Peyer's patch (tissue), 4 donors: ENCODE results near the gene KLHL30.

Experiments used
- POLR2A ChIP-seq, 2 donors: fragments of 450-650 bp; IDR thresholded peaks; one replicate each; pipeline ENCODE4 v1.5.1; 2017; ENCODE audit warnings: antibody characterized with exemption in 2 of 2, mild to moderate bottlenecking in 2 of 2, moderate library complexity in 2 of 2
- TF ChIP-seq, protein P1 (sequence below), 6 experiments: fragments of 450-650 bp in 4 of 6; fragments of 200-600 bp in 2 of 6; sonication (generic) in 1 of 6; IDR thresholded peaks; one replicate each; pipeline ENCODE4 v1.5.1; 2017 to 2019; ENCODE audit warnings: antibody characterized with exemption in 6 of 6, mild to moderate bottlenecking in 3 of 6, moderate library complexity in 1 of 6

DNA sequence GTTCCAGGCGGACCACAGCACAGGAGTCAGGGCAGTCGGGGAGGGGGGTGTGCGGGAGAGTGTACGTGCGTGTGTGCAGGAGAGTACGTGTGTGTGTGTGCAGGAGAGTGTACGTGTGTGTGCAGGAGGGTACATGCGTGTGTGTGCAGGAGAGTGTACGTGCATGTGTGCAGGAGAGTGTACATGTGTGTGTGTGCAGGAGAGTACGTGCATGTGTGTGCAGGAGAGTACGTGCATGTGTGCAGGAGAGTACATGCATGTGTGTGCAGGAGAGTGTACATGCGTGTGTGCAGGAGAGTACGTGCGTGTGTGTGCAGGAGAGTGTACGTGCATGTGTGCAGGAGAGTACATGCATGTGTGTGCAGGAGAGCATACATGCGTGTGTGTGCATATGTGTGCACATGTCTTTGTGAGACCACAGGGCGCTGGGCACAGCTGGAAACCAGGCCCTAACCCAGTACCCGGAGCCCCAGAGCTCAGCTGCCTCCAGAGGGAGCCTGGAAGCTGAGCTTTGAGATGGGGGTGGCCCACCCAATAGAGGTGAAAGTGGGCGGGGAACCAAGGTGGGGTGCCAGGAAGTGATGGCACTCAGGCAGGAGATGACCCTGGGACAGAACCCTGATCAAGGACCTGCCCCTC is 13.9 kb upstream of the KLHL30 start:
- TF ChIP-seq POLR2A (IDR thresholded peaks at IDR 0.05): no peak
- TF ChIP-seq, protein P1, sequence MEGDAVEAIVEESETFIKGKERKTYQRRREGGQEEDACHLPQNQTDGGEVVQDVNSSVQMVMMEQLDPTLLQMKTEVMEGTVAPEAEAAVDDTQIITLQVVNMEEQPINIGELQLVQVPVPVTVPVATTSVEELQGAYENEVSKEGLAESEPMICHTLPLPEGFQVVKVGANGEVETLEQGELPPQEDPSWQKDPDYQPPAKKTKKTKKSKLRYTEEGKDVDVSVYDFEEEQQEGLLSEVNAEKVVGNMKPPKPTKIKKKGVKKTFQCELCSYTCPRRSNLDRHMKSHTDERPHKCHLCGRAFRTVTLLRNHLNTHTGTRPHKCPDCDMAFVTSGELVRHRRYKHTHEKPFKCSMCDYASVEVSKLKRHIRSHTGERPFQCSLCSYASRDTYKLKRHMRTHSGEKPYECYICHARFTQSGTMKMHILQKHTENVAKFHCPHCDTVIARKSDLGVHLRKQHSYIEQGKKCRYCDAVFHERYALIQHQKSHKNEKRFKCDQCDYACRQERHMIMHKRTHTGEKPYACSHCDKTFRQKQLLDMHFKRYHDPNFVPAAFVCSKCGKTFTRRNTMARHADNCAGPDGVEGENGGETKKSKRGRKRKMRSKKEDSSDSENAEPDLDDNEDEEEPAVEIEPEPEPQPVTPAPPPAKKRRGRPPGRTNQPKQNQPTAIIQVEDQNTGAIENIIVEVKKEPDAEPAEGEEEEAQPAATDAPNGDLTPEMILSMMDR (IDR thresholded peaks at IDR 0.05): no peak
